Heart left ventricle (tissue), 13 donors: Measurements from ENCODE around the gene RNF43.

Experiments used
- CTCF ChIP-seq, 12 donors: fragments of 200-600 bp; sonication (generic) in 4 of 12; IDR thresholded peaks; one replicate each; pipeline versions ENCODE4 v1.5.0 to v1.8.0; 2018 to 2022; ENCODE audit warnings: antibody characterized with exemption in 12 of 12, mild to moderate bottlenecking in 5 of 12
- POLR2A ChIP-seq, 2 donors: fragments of 450-650 bp; IDR thresholded peaks; one replicate each; pipeline ENCODE4 v1.6.1; 2017; ENCODE audit warnings: antibody characterized with exemption in 2 of 2, mild to moderate bottlenecking in 2 of 2, moderate library complexity in 2 of 2
- donor health status: ischemic (EF 13 %, LVEDD 7.1; RV severe dilation, severe dysfunction).
- donor health status: DM: no; HTN: yes; CAD: no.
- donor health status: DM: no; HTN: no; CAD: no.
- donor health status: ischemic (EF 25% LVEDD 6.9; RV normal size, moderate dysfunction).
- donor health status: ischemic (EF 25% LVEDD 5.7; RV mildly dilated, moderate dysfunction).
- donor health status: ischemic (EF 35%, LVEDD 5.7; RV mildly dilated, moderate dysfunction).
- donor health status: nonischemic (EF 11% LVEDD 7.7; RV severe dilation, severe dysfunction).
- donor health status: DM: yes; HTN: yes; CAD: no.
- donor health status: PGD.
- donor health status: ischemic (EF 29% LVEDD 5.4; RV normal size, mild dysfunction).
- donor health status: nonischemic (EF 23%, LVEDD 6.1; RV moderate dilation, normal function).

GRCh38 chr17:58385359-58385899, 31.9 kb downstream of the RNF43 start:
- TF ChIP-seq POLR2A (IDR thresholded peaks at IDR 0.05) (no peak), CTCF (IDR thresholded peaks at IDR 0.05) (no peak)
